Right atrium auricular region (tissue), 2 donors: Measurements from ENCODE around the gene KIF11. TPM values are rescaled to one million over a fixed set of nuclear protein-coding genes. Genes with fewer than 3 reads are reported as not detected.

Experiments
- DNase-seq: peaks from one replicate; pipeline ENCODE4 v3.0.0-alpha.2; 2019; ENCODE audit warnings: low spot score
- H3K27ac ChIP-seq, 2 donors: fragments of 200-600 bp; sonication (generic); 1 replicate in 1 of 2; 2 replicates in 1 of 2; pipeline ENCODE4 v1.5.1; 2016 to 2019
- H3K27me3 ChIP-seq, 2 donors: fragments of 200-600 bp; sonication (generic); one replicate each; pipeline versions ENCODE4 v1.5.1 to v1.6.0; 2017 to 2019
- H3K36me3 ChIP-seq: fragments of 200-600 bp; sonication (generic); one replicate; pipeline ENCODE4 v1.5.1; 2016
- H3K4me1 ChIP-seq, 2 donors: fragments of 200-600 bp; sonication (generic); one replicate each; pipeline versions ENCODE4 v1.5.1 to v1.6.0; 2017 to 2019
- H3K4me3 ChIP-seq, 2 donors: fragments of 200-600 bp; sonication (generic); 1 replicate in 1 of 2; 2 replicates in 1 of 2; pipeline ENCODE4 v1.5.1; 2017 to 2019; ENCODE audit warnings: mild to moderate bottlenecking in 1 of 2, moderate library complexity in 1 of 2
- H3K9me3 ChIP-seq, 2 donors: fragments of 200-600 bp; sonication (generic); one replicate each; pipeline ENCODE4 v1.5.1; 2019
- CTCF ChIP-seq, 2 donors: fragments of 200-600 bp; sonication (generic); IDR thresholded peaks; one replicate each; pipeline ENCODE4 v1.5.1; 2019; ENCODE audit warnings: antibody characterized with exemption in 2 of 2
- total RNA-seq, 2 donors: library from RNA; depleted of rRNA; stranded (reverse); fragments of >200 nt; gene quantifications; one replicate each; pipeline ENCODE4 v1.1.0, GENCODE V29; 2016

Gene KIF11
- total RNA-seq, 2 donors from 2014 or later, result 0.24 to 1.4 TPM

- Histone ChIP-seq H3K4me1 (peaks cover 0 to 25% of the 10 kb centered on the region in 2 donors), H3K36me3 (no peaks in the 10 kb centered on the region), H3K9me3 (peaks cover 0 to 15% of the 10 kb centered on the region in 2 donors), H3K4me3 (peak within 1 kb of the TSS; percentile 39 to 64), H3K27ac (peak within 1 kb of the TSS; percentile 83 to 87), H3K27me3 (peaks cover 15 to 27% of the 10 kb centered on the region in 2 donors)
- no peak for DNase-seq
- no peak for TF ChIP-seq CTCF (IDR thresholded peaks at IDR 0.05)
Measured at GRCh38 chr10:92689663-92690210, 96.8 kb downstream of the KIF11 start, which contains the start of gene HHEX. Gene HHEX (plus strand): TSS chr10:92689955. CDS start chr10:92689987, 32 bp downstream.

DNA sequence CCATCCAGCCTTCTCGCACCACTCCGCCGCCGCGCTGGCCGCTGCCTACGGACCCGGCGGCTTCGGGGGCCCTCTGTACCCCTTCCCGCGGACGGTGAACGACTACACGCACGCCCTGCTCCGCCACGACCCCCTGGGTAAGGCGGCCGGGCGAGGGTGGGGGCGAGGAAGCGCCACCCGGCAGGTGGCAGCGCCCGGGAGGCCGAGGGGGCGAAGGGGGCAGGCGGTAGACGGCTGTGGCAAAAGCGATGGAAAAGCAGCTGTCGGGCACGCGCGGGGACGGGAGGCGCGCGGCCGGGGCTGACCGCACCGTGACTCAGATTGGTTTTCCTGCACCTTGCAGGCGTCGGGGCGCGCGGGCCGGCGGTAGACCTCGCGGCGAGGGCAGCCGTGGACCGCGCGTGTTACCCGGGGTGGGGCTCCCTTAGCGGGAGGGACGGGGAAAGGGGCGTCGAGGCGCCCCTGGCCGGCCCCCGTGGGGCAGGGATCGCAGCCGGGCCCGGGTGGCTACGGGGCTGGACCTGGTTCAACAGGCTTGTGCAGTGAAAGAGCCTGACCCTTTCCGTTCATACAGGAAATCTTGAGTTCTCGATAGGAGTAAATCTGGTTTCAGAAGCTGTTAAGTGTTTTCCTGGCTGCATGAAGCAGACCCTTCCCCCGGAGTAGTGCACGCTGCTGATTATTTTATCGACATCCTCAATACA lies 97.4 kb downstream of the KIF11 start:
- no peak for DNase-seq
- TF ChIP-seq CTCF (IDR thresholded peaks at IDR 0.05), result no peak
- H3K27me3 ChIP-seq, result peaks cover 15 to 27% of the 10 kb centered on the region in 2 donors
- peaks cover 0 to 25% of the 10 kb centered on the region in 2 donors for H3K4me1 ChIP-seq
- H3K4me3 ChIP-seq, result peak overlapping the region; percentile 39 to 64
- H3K27ac ChIP-seq, result peak overlapping the region; percentile 83 to 87
- H3K36me3 ChIP-seq, result no peaks in the 10 kb centered on the region
- peaks cover 0 to 9% of the 10 kb centered on the region in 2 donors for H3K9me3 ChIP-seq

DNA sequence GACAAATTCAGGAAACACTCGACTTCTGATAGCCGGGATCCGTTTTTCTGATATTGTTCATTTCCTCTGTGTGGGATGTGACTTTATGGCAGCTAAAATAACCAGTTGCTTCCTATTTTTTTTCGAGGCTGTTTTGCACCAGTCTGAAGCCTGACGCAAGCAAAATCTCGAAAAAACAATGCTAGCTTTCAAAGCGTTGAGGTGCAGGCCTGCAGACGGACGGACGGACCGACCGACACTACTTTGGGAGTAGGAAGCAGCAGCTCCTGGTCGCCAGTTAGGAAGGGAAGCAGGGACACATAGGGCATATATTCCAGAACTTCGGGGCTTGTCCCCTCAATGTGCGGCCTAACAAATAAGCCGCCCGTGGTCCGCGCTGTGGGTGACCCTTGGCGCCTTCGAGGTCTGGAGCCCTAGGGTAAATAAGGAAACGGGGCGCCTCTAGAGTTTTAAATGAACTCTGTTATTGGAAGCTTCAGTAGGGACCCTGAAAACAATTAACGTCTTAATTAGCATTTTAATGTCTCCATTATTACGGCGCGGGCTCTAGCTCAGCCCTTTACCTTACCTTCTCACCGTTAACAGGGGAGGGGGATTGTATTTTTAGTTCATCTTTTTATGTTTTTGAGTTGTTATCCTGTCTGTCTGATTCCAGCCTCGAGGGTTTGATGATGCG lies 98.1 kb downstream of the KIF11 start:
- no peak for DNase-seq
- Histone ChIP-seq H3K4me3 (peak overlapping the region; percentile 39 to 64), H3K9me3 (peaks cover 0 to 5% of the 10 kb centered on the region in 2 donors), H3K36me3 (no peaks in the 10 kb centered on the region), H3K27me3 (peaks cover 15 to 27% of the 10 kb centered on the region in 2 donors), H3K27ac (peak overlapping the region; percentile 83 to 87), H3K4me1 (peaks cover 0 to 30% of the 10 kb centered on the region in 2 donors)
- no peak for TF ChIP-seq CTCF (IDR thresholded peaks at IDR 0.05)

- DNase-seq, result no peak
- Histone ChIP-seq H3K27me3 (peaks cover 15 to 27% of the 10 kb centered on the region in 2 donors), H3K27ac (peak overlapping the region; percentile 83 to 87), H3K36me3 (no peaks in the 10 kb centered on the region), H3K4me1 (peaks cover 0 to 31% of the 10 kb centered on the region in 2 donors), H3K9me3 (peaks cover 0 to 5% of the 10 kb centered on the region in 2 donors), H3K4me3 (peak overlapping the region; percentile 19 to 64)
- TF ChIP-seq CTCF (IDR thresholded peaks at IDR 0.05), result no peak
Measured at GRCh38 chr10:92691591-92692079, 98.7 kb downstream of the KIF11 start.

GRCh38 chr10:92692080-92692671 lies 99.2 kb downstream of the KIF11 start:
- H3K4me3 ChIP-seq, result peak overlapping the region; percentile 19 to 64
- no peak for TF ChIP-seq CTCF (IDR thresholded peaks at IDR 0.05)
- no peaks in the 10 kb centered on the region for H3K36me3 ChIP-seq
- peaks cover 15 to 27% of the 10 kb centered on the region in 2 donors for H3K27me3 ChIP-seq
- peak overlapping the region in 1 of 2 donors; percentile 87 for H3K27ac ChIP-seq
- H3K9me3 ChIP-seq, result peaks cover 0 to 5% of the 10 kb centered on the region in 2 donors
- peaks cover 0 to 31% of the 10 kb centered on the region in 2 donors for H3K4me1 ChIP-seq
- no peak for DNase-seq
